HG03442 (cell line): ENCODE results near the gene F13A1.

Source experiments
- ATAC-seq: cut with Tn5 transposase; IDR thresholded peaks from one replicate; pipeline ENCODE4 v1.9.1; 2021; ENCODE audit warnings: mild to moderate bottlenecking, moderate library complexity; ENCODE audit not compliant: unreplicated experiment

F13A1 gene

GRCh38 chr6:6246544-6246943 is 73.9 kb downstream of the F13A1 start:
- ATAC-seq, result peak; percentile 63

DNA sequence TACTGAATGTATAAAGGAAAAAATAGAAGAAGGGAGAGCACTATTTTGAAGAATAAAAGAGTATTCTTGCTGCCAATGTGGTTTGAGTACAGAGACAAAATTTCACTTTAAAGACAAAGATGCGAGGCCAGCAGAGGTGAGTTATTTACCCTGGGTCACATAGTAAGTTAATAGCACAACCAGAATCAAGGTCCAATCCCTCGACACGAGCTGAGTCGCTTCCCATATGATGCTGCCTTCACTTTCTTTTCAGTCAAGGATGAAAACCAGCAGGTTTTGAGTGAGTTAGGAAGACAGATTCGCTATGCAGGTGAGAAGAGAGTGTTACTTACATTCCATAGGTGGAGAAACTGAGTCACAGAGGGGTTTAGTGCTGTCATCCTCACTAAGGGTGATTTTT is 75.8 kb downstream of the F13A1 start:
- ATAC-seq, result no peak

DNA sequence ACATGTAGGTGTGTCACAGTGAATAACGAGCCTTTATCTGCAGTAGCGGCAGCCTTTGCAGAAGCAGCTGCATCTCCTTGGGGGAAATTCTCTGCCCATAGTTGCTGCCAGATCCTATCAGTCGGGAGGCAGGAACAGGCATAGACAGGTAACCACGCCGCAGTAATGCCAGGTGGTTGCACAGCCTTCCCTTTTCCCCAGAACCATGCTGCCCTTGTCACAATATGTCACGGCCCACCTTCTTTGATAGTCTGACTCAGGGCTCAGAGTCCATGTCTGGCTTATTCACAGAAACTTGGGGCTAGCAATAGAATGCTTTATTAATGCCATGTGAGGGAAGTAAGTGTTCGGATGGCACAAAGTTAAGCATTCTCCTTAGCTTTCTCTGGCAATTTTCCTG is 76.6 kb downstream of the F13A1 start:
- ATAC-seq, result no peak

- ATAC-seq, result no peak
Observed at GRCh38 chr6:6239598-6240581, 80.6 kb downstream of the F13A1 start.

DNA sequence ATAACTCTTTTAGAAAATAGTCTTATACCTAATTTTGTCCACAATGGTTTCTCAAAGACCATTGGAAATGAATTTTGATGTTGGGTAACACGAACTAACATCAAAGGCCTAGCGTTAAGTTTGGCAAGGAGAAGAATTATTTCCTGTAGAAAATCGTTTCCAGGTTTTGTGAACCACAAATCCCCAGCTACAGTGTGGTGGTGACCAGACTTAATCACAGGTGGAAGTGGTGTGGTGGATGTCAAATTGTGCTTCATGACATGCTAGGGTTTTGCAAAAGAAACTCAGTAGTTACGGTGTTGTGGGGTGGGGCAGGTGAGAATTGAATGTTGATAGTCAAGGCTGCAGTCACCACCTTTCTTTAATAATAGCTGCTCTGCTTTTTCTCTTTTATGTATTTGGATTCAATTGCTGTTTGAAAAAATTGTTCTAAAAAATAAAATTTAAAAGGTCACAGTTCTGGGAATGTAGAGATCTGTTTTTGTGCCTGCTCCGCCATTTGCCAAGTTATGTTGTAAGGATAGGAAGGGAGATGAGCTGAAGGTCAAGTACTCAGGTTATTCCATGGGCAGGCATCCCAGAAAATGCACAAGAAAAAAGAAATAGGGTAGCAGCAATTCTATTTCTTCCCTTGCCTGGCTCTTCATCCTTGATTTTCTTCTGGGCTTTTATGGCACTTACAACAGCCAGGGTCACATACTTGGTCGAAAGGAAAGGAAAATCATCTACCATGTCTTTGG is 83.6 kb downstream of the F13A1 start:
- ATAC-seq, result no peak

- ATAC-seq, result no peak
Observed at GRCh38 chr6:6235786-6236185, 84.7 kb downstream of the F13A1 start.

DNA sequence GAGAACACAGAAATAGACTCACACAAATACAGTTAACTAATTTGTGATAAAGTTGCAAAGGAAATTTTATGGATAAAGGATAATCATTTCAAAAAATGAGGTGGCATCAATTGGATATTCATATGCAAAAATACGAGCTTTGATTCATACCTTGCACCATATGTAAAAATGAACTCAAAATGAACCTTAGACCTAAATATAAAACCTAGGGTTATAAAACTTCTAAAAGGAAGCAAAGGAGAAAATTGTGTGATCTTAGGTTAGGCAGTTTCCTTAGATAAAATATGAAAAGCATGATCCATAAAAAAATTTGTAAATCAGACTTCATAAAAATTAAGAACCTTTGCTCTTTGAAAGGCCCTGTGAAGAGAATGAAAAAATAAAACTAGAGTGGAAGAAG is 85.5 kb downstream of the F13A1 start:
- ATAC-seq, result no peak

DNA sequence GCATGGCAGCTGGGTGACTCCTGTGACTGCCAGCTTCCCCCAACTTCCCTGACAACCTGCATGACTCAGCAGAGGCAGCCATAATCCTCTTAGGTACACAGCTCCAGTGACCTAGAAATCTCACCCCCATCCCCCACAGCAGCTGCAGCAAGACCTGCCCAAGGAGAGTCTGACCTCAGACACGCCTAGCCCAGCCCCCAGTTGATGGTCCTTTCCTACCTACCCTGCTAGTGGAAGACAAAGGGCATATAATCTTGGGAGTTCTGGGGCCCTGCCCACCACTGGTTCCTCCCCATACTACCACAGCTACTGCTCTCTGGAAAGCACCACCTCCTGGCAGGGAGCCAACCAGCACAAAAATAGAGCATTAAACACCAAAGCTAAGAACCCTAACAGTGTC is 90.2 kb downstream of the F13A1 start:
- ATAC-seq, result no peak

GRCh38 chr6:6227896-6228295 is 92.6 kb downstream of the F13A1 start:
- no peak for ATAC-seq

GRCh38 chr6:6225885-6226529 is 94.5 kb downstream of the F13A1 start:
- ATAC-seq, result no peak

DNA sequence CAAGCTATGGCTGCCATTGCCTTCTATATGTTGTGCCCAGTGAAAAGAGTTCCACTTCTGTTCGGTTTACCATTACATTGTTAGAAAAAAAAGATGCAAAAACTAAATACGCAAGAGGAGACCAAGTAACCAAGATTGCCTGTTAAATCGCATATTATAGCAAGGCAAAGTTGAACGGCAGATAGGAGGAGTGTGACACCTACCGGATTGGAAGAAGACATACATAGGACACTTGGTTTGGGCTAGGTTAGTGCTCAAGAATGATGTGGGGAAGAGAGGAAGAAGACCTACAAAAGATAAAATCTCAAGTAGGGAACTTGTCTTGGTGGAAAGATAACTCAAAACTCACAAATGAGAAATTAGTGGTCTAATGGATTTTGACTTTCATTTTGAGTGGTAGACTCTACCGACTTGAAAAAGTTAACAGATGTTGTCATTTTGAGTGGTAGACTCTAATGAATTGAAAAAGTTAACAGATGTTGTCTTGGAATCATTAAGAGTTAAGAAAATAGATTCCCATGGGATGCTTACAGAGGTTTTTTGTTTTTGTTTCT is 95.5 kb downstream of the F13A1 start:
- no peak for ATAC-seq

DNA sequence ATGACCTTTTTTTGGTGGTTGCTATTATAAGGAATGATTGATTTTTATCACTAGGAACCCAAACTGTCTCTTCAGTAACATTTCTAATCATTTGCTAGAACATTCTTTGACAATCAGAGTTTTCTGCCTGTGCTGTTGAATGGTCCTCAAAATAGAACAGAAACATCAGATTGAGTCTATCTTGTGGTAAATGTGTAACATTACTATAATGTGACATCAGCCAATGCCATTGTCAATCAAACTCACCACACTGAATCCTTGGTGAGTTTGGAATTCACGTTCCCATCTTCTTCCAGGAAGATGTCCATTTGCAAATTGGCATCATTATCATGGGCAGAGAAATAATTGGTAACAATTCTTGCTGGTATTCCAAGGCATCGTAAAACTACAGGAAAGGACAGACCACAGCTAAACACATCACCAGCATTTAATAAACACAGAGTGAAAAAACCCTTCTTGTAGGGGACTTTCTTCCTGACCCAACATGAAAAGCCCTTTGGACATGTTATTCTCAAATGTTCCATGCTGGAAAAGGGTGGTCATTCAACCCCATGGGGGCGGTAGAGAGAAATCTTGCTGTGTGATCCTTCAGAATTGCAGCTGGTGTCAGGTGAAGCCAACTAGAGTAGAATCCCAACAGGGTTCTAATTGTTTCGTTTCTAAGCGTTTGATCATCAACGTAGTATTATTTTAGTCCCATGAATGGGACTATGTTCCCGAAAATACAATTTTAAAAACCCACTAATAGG is 98.5 kb downstream of the F13A1 start:
- ATAC-seq, result no peak

- ATAC-seq, result no peak
Observed at GRCh38 chr6:6220718-6221117, 99.7 kb downstream of the F13A1 start.

- no peak for ATAC-seq
Observed at GRCh38 chr6:6219716-6220115, 100.7 kb downstream of the F13A1 start.

- no peak for ATAC-seq
Observed at GRCh38 chr6:6218759-6219085, 101.7 kb downstream of the F13A1 start.

- no peak for ATAC-seq
Observed at GRCh38 chr6:6217855-6218758, 102.4 kb downstream of the F13A1 start.

- ATAC-seq, result no peak
Observed at GRCh38 chr6:6210994-6211393, 109.5 kb downstream of the F13A1 start.

GRCh38 chr6:6202886-6203285 is 117.6 kb downstream of the F13A1 start:
- ATAC-seq, result no peak

DNA sequence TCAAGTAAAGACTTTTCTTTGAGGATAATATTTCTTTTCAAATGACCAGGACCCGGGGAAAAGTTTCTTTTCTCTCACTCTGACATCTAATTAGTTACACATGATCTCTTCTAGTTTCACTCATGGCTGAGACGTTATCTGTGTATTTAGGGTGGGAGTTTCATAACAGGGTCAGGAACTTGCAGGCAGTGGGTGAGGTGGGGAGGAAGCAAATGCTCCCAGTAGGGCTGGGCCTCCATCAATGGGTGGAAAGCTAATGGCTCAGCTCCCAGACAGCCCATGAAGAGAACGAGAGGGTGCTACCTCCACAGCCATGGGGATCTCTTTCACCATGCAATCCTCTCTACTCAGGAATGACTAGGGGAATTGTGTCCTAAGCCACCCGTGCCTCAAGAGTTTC is 119.3 kb downstream of the F13A1 start:
- ATAC-seq, result no peak

DNA sequence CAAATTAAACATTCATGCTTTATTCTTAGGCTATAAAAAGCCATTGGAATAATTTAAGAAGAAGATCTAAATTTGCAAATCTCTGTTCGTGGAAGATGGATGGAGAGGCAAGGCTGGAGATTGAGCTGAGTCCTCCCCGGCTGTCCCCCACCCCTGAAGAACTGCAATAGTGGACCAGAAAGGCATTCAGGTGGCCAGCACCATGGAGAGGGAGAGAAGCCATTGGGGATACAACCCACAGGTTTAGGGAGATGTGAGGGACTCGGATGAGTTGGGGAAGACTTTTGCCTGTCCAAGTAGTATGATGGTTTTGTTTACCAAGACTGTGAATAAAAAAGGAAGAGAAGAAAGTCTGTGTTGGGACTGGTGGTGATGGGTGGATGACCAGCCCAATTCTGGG is 120.8 kb downstream of the F13A1 start:
- no peak for ATAC-seq
